CD4-positive, alpha-beta T cell (primary cell): ENCODE measurements around the gene STARD13. TPM values are rescaled to one million over a fixed set of nuclear protein-coding genes. Genes with fewer than 3 reads are reported as not detected.

Experiments
- ATAC-seq: fragments of 200-7000 bp; cut with Tn5 transposase; one replicate; pipeline ENCODE4 v1.10.0; 2022; ENCODE audit warnings: mild to moderate bottlenecking; ENCODE audit not compliant: poor library complexity
- CTCF ChIA-PET: fragments of 350-600 bp; sonication (Branson Sonifier 250); formaldehyde crosslinking; loops from one replicate; lab custom pipeline; 2021; ENCODE audit warnings: antibody characterized with exemption, inconsistent platforms; lab: Charles Lee
- POLR2A ChIA-PET: fragments of 350-600 bp; sonication (Branson Sonifier 250); formaldehyde crosslinking; loops from one replicate; lab custom pipeline; 2021; ENCODE audit warnings: antibody characterized with exemption, inconsistent platforms; lab: Charles Lee
- DNase-seq, 14 experiments: peaks; one replicate each; pipeline ENCODE4 v3.0.0-alpha.2; 2013 to 2020; ENCODE audit warnings: mixed read lengths in 2 of 14
- H3K27ac ChIP-seq, 2 donors: one replicate each; pipeline versions ENCODE4 v1.5.1 to v1.7.0; 2013; ENCODE audit warnings: low read length in 2 of 2, low read depth in 1 of 2, mild to moderate bottlenecking in 1 of 2
- H3K27me3 ChIP-seq, 2 experiments: 1 replicate in 1 of 2; 2 replicates in 1 of 2; pipeline versions ENCODE4 v1.6.1 to v1.7.0; 2013; ENCODE audit warnings: low read length in 2 of 2, control low read depth in 1 of 2, mild to moderate bottlenecking in 1 of 2, moderate library complexity in 1 of 2; ENCODE audit not compliant: insufficient read depth in 2 of 2, control insufficient read depth in 1 of 2
- H3K36me3 ChIP-seq: one replicate; pipeline ENCODE4 v1.6.1; 2013; ENCODE audit warnings: low read length, control low read depth; ENCODE audit not compliant: insufficient read depth
- H3K4me1 ChIP-seq: one replicate; pipeline ENCODE4 v1.6.1; 2013; ENCODE audit warnings: low read length, control low read depth; ENCODE audit not compliant: insufficient read depth
- H3K4me3 ChIP-seq: one replicate; pipeline ENCODE4 v1.5.1; 2013; ENCODE audit warnings: mild to moderate bottlenecking, low read length, moderate library complexity
- H3K9me3 ChIP-seq, 2 experiments: 1 replicate in 1 of 2; 2 replicates in 1 of 2; pipeline versions ENCODE4 v1.6.1 to v1.7.0; 2013; ENCODE audit warnings: low read length in 2 of 2, mild to moderate bottlenecking in 2 of 2, control low read depth in 1 of 2, moderate library complexity in 1 of 2; ENCODE audit not compliant: control insufficient read depth in 1 of 2, insufficient read depth in 1 of 2
- H3K27ac Mint-ChIP-seq: one replicate; pipeline ENCODE4 v1.8.0; 2020; ENCODE audit warnings: mixed read lengths
- H3K27me3 Mint-ChIP-seq: one replicate; pipeline ENCODE4 v1.8.0; 2021; ENCODE audit warnings: mixed read lengths
- H3K36me3 Mint-ChIP-seq: one replicate; pipeline ENCODE4 v1.8.0; 2021; ENCODE audit warnings: low read depth, mixed read lengths
- H3K4me1 Mint-ChIP-seq: one replicate; pipeline ENCODE4 v1.8.0; 2021; ENCODE audit warnings: low read depth, mixed read lengths
- H3K4me3 Mint-ChIP-seq: one replicate; pipeline ENCODE4 v1.8.0; 2020; ENCODE audit warnings: mild to moderate bottlenecking, mixed read lengths
- H3K9me3 Mint-ChIP-seq: one replicate; pipeline ENCODE4 v1.8.0; 2020; ENCODE audit warnings: mixed read lengths
- CTCF ChIP-seq: fragments of 200-600 bp; IDR thresholded peaks from one replicate; pipeline ENCODE4 v1.8.0; 2022; ENCODE audit warnings: antibody characterized with exemption, mild to moderate bottlenecking
- intact Hi-C, 2 experiments: fragments of 100-400 bp; cut with DNase I in 1 of 2; cut with micrococcal nuclease in 1 of 2; formaldehyde crosslinking; loops; one replicate each; pipeline versions ENCODE4 v1.15.1 to v1.9.0; 2023 to 2025; cut with DNase I, micrococcal nuclease
- total RNA-seq, 174 experiments: library from RNA in 2 of 174; stranded (reverse) in 2 of 174; gene quantifications; one replicate each; pipeline ENCODE4 v1.2.3 and lab custom pipeline; 2021 to 2026

Gene STARD13
- total RNA-seq, 2 experiments from 2014 or later: not detected

- Histone ChIP-seq H3K9me3 (no peaks in the 10 kb centered on the region), H3K36me3 (no peaks in the 10 kb centered on the region), H3K4me3 (no peak overlapping the region), H3K27me3 (no peaks in the 10 kb centered on the region), H3K27ac (no peak overlapping the region), H3K4me1 (no peaks in the 10 kb centered on the region)
- Mint-ChIP-seq H3K9me3 (no peaks in the 10 kb centered on the region), H3K27ac (no peak overlapping the region), H3K36me3 (no peaks in the 10 kb centered on the region), H3K4me3 (no peak overlapping the region), H3K27me3 (no peaks in the 10 kb centered on the region), H3K4me1 (no peaks in the 10 kb centered on the region)
- TF ChIP-seq CTCF: no peak
- DNase-seq (no peak), ATAC-seq (no peak)
- ChIA-PET POLR2A (no interaction called here), CTCF (no interaction called here)
- intact Hi-C loops: no loop called here
These were observed 133.2 kb downstream of the STARD13 start for GRCh38 chr13:33152389-33152788.

- intact Hi-C loops: no loop called here
- H3K36me3 ChIP-seq: no peaks in the 10 kb centered on the region
- ATAC-seq (no peak), DNase-seq (no peak)
- Mint-ChIP-seq H3K4me3 (no peak overlapping the region), H3K27me3 (no peaks in the 10 kb centered on the region), H3K27ac (no peak overlapping the region), H3K36me3 (no peaks in the 10 kb centered on the region), H3K4me1 (no peaks in the 10 kb centered on the region), H3K9me3 (no peaks in the 10 kb centered on the region)
- TF ChIP-seq CTCF: no peak
- ChIA-PET POLR2A (no interaction called here), CTCF (no interaction called here)
- no peaks in the 10 kb centered on the region for H3K27me3 ChIP-seq
- no peaks in the 10 kb centered on the region for H3K9me3 ChIP-seq
- no peaks in the 10 kb centered on the region for H3K4me1 ChIP-seq
- H3K27ac ChIP-seq: no peak overlapping the region
- no peak overlapping the region for H3K4me3 ChIP-seq
These were observed 134.9 kb downstream of the STARD13 start for GRCh38 chr13:33150662-33151061.

- H3K27ac ChIP-seq: no peak overlapping the region
- H3K4me3 Mint-ChIP-seq: no peak overlapping the region
- no peak for DNase-seq
These were observed 135.4 kb downstream of the STARD13 start for GRCh38 chr13:33150126-33150525.

More at GRCh38 chr13:33150126-33150525, 135.4 kb downstream of the STARD13 start:
- Histone ChIP-seq H3K4me3 (no peak overlapping the region), H3K9me3 (no peaks in the 10 kb centered on the region), H3K36me3 (no peaks in the 10 kb centered on the region), H3K27me3 (no peaks in the 10 kb centered on the region), H3K4me1 (no peaks in the 10 kb centered on the region)
- intact Hi-C loops: no loop called here
- no peak for TF ChIP-seq CTCF
- no peaks in the 10 kb centered on the region for H3K36me3 Mint-ChIP-seq
- no peak overlapping the region for H3K27ac Mint-ChIP-seq
- ChIA-PET POLR2A (no interaction called here), CTCF (no interaction called here)
- no peaks in the 10 kb centered on the region for H3K4me1 Mint-ChIP-seq
- no peak for ATAC-seq
- H3K27me3 Mint-ChIP-seq: no peaks in the 10 kb centered on the region
- no peaks in the 10 kb centered on the region for H3K9me3 Mint-ChIP-seq
